ENCODE results near the gene PLD4. TPM values are rescaled to one million over a fixed set of nuclear protein-coding genes. Genes with fewer than 3 reads are reported as not detected.

PLD4 gene
- total and polyA plus RNA-seq, 9 of the 15 experiments (the other 6 are each of a cell fraction or from before 2014, with no cell fraction given) = 0.18 to 0.24 TPM; not detected in 7

GRCh38 chr14:104895786-104896661, 28.7 kb upstream of the PLD4 start:
- H3K9me3 ChIP-seq (replicated peaks; ENCODE audit: control insufficient read depth, insufficient read depth, low read depth, low read length) = no peaks in the 10 kb centered on the region
- H3K9me1 ChIP-seq (ENCODE audit: control insufficient read depth, insufficient read depth, low read length) = no peaks in the 10 kb centered on the region
- in situ Hi-C loops (cut with MboI) = no loop called here
- H3K4me1 ChIP-seq (replicated peaks in 1 of 2; ENCODE audit: control insufficient read depth in 2 of 2, insufficient read depth in 2 of 2, low read length in 2 of 2) = peaks cover 0 to 64% of the 10 kb centered on the region in 2 experiments; a peak in 2 of 5 replicates
- no peaks in the 10 kb centered on the region for H3K36me3 ChIP-seq (ENCODE audit: control insufficient read depth, insufficient read depth, low read length)
- peak; percentile 48 for TF ChIP-seq NFIC (IDR thresholded peaks at IDR 0.05)
- TF ChIP-seq POLR2G (IDR thresholded peaks at IDR 0.05; ENCODE audit: low read depth, low read length) = peak; percentile 52
- no peak for TF ChIP-seq ZNF232 (CRISPR knock-in tag; IDR thresholded peaks at IDR 0.05)
- no peak overlapping the region for H3K9ac ChIP-seq (ENCODE audit: insufficient read depth in 1 of 2, low read depth in 2 of 2, low read length in 2 of 2)
- no peak overlapping the region for H2AFZ ChIP-seq (ENCODE audit: low read depth, low read length)
- peaks cover 0 to 6% of the 10 kb centered on the region in 2 experiments; a peak in 2 of 5 replicates for H3K27me3 ChIP-seq (ENCODE audit: control insufficient read depth in 2 of 2, insufficient read depth in 2 of 2, low read length in 2 of 2)
- no peak overlapping the region for H3K4me2 ChIP-seq (ENCODE audit: insufficient read depth, low read length)
- no TSS peak for BruUV-seq (replicated peaks)
- no peak overlapping the region for H3K4me3 ChIP-seq
- no peaks in the 10 kb centered on the region for H3K79me2 ChIP-seq (ENCODE audit: control insufficient read depth, insufficient read depth, low read length)
- DNase-seq (ENCODE audit: extremely low read depth in 1 of 4, low spot score in 3 of 4) (no peak), ATAC-seq (no peak), FAIRE-seq (no peak)
- ChIA-PET POLR2A (interaction anchor here (0.6 kb wide), 1 partner anchor 40 kb away, joined by 3 read pairs; no protein-coding TSS in a partner anchor), CTCF (ENCODE audit: low intra/inter-chr PET ratio) (interaction anchor here (0.5 to 2.3 kb wide), 2 partner anchors 150 to 638 kb away, joined by 4 to 10 read pairs; no protein-coding TSS in a partner anchor)
- intact Hi-C loops (cut with micrococcal nuclease) = loop anchor here (1.0 kb wide), 2 partner anchors 44 to 149 kb away; no protein-coding TSS in a partner anchor
- 69% methylated on average over 17 of the region's 34 CpGs for WGBS (ENCODE audit: insufficient coverage, low coverage, missing lambda C conversion rate)
- no peak overlapping the region for H3K27ac ChIP-seq (ENCODE audit: extremely low read depth, low read depth, low read length)
- no peaks in the 10 kb centered on the region for H4K20me1 ChIP-seq (replicated peaks; ENCODE audit: control insufficient read depth, insufficient read depth, low read length)
